CD4-positive, alpha-beta T cell treated with Interleukin-17A for 4 hours (primary cell): Measurements from ENCODE around the gene DIP2A.
"Not testable (repeated sequence)": the region's sequence is repeated elsewhere in the genome, so short reads cannot be mapped to it uniquely, and the experiment has no call there.

Source experiments
- DNase-seq: peaks from one replicate; pipeline ENCODE4 v3.0.0-alpha.2; 2020; ENCODE audit warnings: mixed read lengths

DIP2A gene

GRCh38 chr21:46559291-46559983 lies 100.7 kb downstream of the DIP2A start:
- DNase-seq: peak; percentile 77

- no peak for DNase-seq
Measured at GRCh38 chr21:46560568-46561444, 102.1 kb downstream of the DIP2A start.

- DNase-seq: no peak
Measured at GRCh38 chr21:46561445-46562090, 102.9 kb downstream of the DIP2A start.

- DNase-seq: no peak
Measured at GRCh38 chr21:46562472-46562871, 103.8 kb downstream of the DIP2A start.

- no peak for DNase-seq
Measured at GRCh38 chr21:46562964-46563607, 104.4 kb downstream of the DIP2A start.

GRCh38 chr21:46564391-46564790 lies 105.7 kb downstream of the DIP2A start:
- DNase-seq: no peak

GRCh38 chr21:46567348-46567747 lies 108.7 kb downstream of the DIP2A start:
- DNase-seq: no peak

- DNase-seq: no peak
Measured at GRCh38 chr21:46568562-46568961, 109.9 kb downstream of the DIP2A start.

GRCh38 chr21:46569081-46569480 lies 110.4 kb downstream of the DIP2A start:
- DNase-seq: no peak

- no peak for DNase-seq
Measured at GRCh38 chr21:46570119-46570518, 111.4 kb downstream of the DIP2A start.

GRCh38 chr21:46570631-46571030 lies 111.9 kb downstream of the DIP2A start:
- DNase-seq: no peak

- DNase-seq: no peak
Measured at GRCh38 chr21:46572850-46573249, 114.2 kb downstream of the DIP2A start.

GRCh38 chr21:46577786-46578185 lies 119.1 kb downstream of the DIP2A start:
- not testable (repeated sequence) for DNase-seq

GRCh38 chr21:46579394-46579793 lies 120.7 kb downstream of the DIP2A start:
- not testable (repeated sequence) for DNase-seq

GRCh38 chr21:46581780-46582307 lies 123.2 kb downstream of the DIP2A start:
- no peak for DNase-seq

GRCh38 chr21:46585191-46585953 lies 126.7 kb downstream of the DIP2A start:
- no peak for DNase-seq

- no peak for DNase-seq
Measured at GRCh38 chr21:46594276-46594675, 135.6 kb downstream of the DIP2A start.

GRCh38 chr21:46596201-46596600 lies 137.5 kb downstream of the DIP2A start:
- no peak for DNase-seq

GRCh38 chr21:46597031-46597430 lies 138.3 kb downstream of the DIP2A start:
- DNase-seq: no peak

- no peak for DNase-seq
Measured at GRCh38 chr21:46597896-46598343, 139.2 kb downstream of the DIP2A start.

GRCh38 chr21:46598581-46599572 lies 140.2 kb downstream of the DIP2A start:
- DNase-seq: no peak
